HG03066 (cell line): ENCODE measurements around the gene SLC34A3.

ENCODE experiments used
- ATAC-seq: cut with Tn5 transposase; IDR thresholded peaks from one replicate; pipeline ENCODE4 v1.9.1; 2021; ENCODE audit warnings: low read depth; ENCODE audit not compliant: unreplicated experiment

Gene SLC34A3

GRCh38 chr9:137230705-137231371 lies at the start of gene SLC34A3:
TSS of gene SLC34A3 (plus strand) at chr9:137230901. CDS start at chr9:137231703, 802 bp downstream.
- no peak for ATAC-seq

- ATAC-seq = no peak
Measured at GRCh38 chr9:137181680-137182079, 49.0 kb upstream of the SLC34A3 start.

GRCh38 chr9:137182836-137183235 lies 47.9 kb upstream of the SLC34A3 start:
- ATAC-seq = no peak

GRCh38 chr9:137183980-137184595 lies 46.6 kb upstream of the SLC34A3 start:
- ATAC-seq = no peak

GRCh38 chr9:137184881-137185660 lies 45.6 kb upstream of the SLC34A3 start:
- no peak for ATAC-seq

- no peak for ATAC-seq
Measured at GRCh38 chr9:137185921-137186320, 44.8 kb upstream of the SLC34A3 start.

- ATAC-seq = no peak
Measured at GRCh38 chr9:137186385-137186784, 44.3 kb upstream of the SLC34A3 start.

- ATAC-seq = no peak
Measured at GRCh38 chr9:137187386-137187785, 43.3 kb upstream of the SLC34A3 start.

GRCh38 chr9:137188086-137188489 lies 42.6 kb upstream of the SLC34A3 start:
- ATAC-seq = no peak

GRCh38 chr9:137188490-137189296 lies 42.0 kb upstream of the SLC34A3 start, which contains the start of the genes ANAPC2 and SSNA1:
TSS of gene ANAPC2 (minus strand) at chr9:137188560. CDS start at chr9:137188532, 28 bp downstream.
TSS of gene SSNA1 (plus strand) at chr9:137188676. CDS start at chr9:137188727, 51 bp downstream.
- peak; percentile 82 for ATAC-seq

- ATAC-seq = no peak
Measured at GRCh38 chr9:137189297-137190295, 41.1 kb upstream of the SLC34A3 start.

GRCh38 chr9:137190315-137190856 lies 40.3 kb upstream of the SLC34A3 start:
- ATAC-seq = no peak

GRCh38 chr9:137191245-137191644 lies 39.5 kb upstream of the SLC34A3 start:
- no peak for ATAC-seq

- no peak for ATAC-seq
Measured at GRCh38 chr9:137191691-137192447, 38.8 kb upstream of the SLC34A3 start.

GRCh38 chr9:137192448-137192780 lies 38.3 kb upstream of the SLC34A3 start:
- no peak for ATAC-seq

- no peak for ATAC-seq
Measured at GRCh38 chr9:137192859-137193258, 37.8 kb upstream of the SLC34A3 start.

- ATAC-seq = no peak
Measured at GRCh38 chr9:137193771-137194170, 36.9 kb upstream of the SLC34A3 start.

GRCh38 chr9:137194388-137194787 lies 36.3 kb upstream of the SLC34A3 start:
- no peak for ATAC-seq
